ENCODE measurements around the gene TBX18.
A peak's percentile ranks its signal among the peaks of the same experiment; 100 is the strongest.

Gene TBX18

GRCh38 chr6:84653027-84653551, 111.3 kb downstream of the TBX18 start:
- Histone ChIP-seq H3K36me3 (ENCODE audit: low read depth) (no peaks in the 10 kb centered on the region), H3K4me1 (ENCODE audit: insufficient read depth, poor library complexity, severe bottlenecking) (peaks cover 29% of the 10 kb centered on the region), H3K27me3 (ENCODE audit: insufficient read depth, poor library complexity, severe bottlenecking) (no peaks in the 10 kb centered on the region), H3K27ac (ENCODE audit: poor library complexity, severe bottlenecking) (peak overlapping the region; percentile 87), H3K4me3 (ENCODE audit: severe bottlenecking) (no peak overlapping the region), H3K9me3 (ENCODE audit: severe bottlenecking) (no peaks in the 10 kb centered on the region)
- TF ChIP-seq CTCF (IDR thresholded peaks at IDR 0.05; ENCODE audit: poor library complexity, severe bottlenecking) = no peak
- ATAC-seq (ENCODE audit: low read depth) = no peak
- DNase-seq (ENCODE audit: low spot score) = no peak

- H3K4me3 ChIP-seq (ENCODE audit: severe bottlenecking) = no peak overlapping the region
- H3K4me1 ChIP-seq (ENCODE audit: insufficient read depth, poor library complexity, severe bottlenecking) = peaks cover 29% of the 10 kb centered on the region
- no peaks in the 10 kb centered on the region for H3K9me3 ChIP-seq (ENCODE audit: severe bottlenecking)
- H3K36me3 ChIP-seq (ENCODE audit: low read depth) = no peaks in the 10 kb centered on the region
- DNase-seq (ENCODE audit: low spot score) (no peak), ATAC-seq (ENCODE audit: low read depth) (peak; percentile 97)
- H3K27me3 ChIP-seq (ENCODE audit: insufficient read depth, poor library complexity, severe bottlenecking) = no peaks in the 10 kb centered on the region
- TF ChIP-seq CTCF (IDR thresholded peaks at IDR 0.05; ENCODE audit: poor library complexity, severe bottlenecking) = no peak
- peak overlapping the region; percentile 87 for H3K27ac ChIP-seq (ENCODE audit: poor library complexity, severe bottlenecking)
Measured at GRCh38 chr6:84652356-84653026, 111.9 kb downstream of the TBX18 start.

GRCh38 chr6:84651583-84651982, 112.8 kb downstream of the TBX18 start:
- Histone ChIP-seq H3K27ac (ENCODE audit: poor library complexity, severe bottlenecking) (peak overlapping the region; percentile 87), H3K9me3 (ENCODE audit: severe bottlenecking) (no peaks in the 10 kb centered on the region), H3K4me1 (ENCODE audit: insufficient read depth, poor library complexity, severe bottlenecking) (peaks cover 29% of the 10 kb centered on the region), H3K4me3 (ENCODE audit: severe bottlenecking) (no peak overlapping the region), H3K27me3 (ENCODE audit: insufficient read depth, poor library complexity, severe bottlenecking) (no peaks in the 10 kb centered on the region), H3K36me3 (ENCODE audit: low read depth) (no peaks in the 10 kb centered on the region)
- ATAC-seq (ENCODE audit: low read depth) (no peak), DNase-seq (ENCODE audit: low spot score) (no peak)
- TF ChIP-seq CTCF (IDR thresholded peaks at IDR 0.05; ENCODE audit: poor library complexity, severe bottlenecking) = no peak

GRCh38 chr6:84648444-84648843, 116.0 kb downstream of the TBX18 start:
- Histone ChIP-seq H3K36me3 (ENCODE audit: low read depth) (no peaks in the 10 kb centered on the region), H3K9me3 (ENCODE audit: severe bottlenecking) (no peaks in the 10 kb centered on the region), H3K27ac (ENCODE audit: poor library complexity, severe bottlenecking) (no peak overlapping the region), H3K4me3 (ENCODE audit: severe bottlenecking) (no peak overlapping the region), H3K4me1 (ENCODE audit: insufficient read depth, poor library complexity, severe bottlenecking) (peaks cover 53% of the 10 kb centered on the region), H3K27me3 (ENCODE audit: insufficient read depth, poor library complexity, severe bottlenecking) (no peaks in the 10 kb centered on the region)
- DNase-seq (ENCODE audit: low spot score) = no peak
- ATAC-seq (ENCODE audit: low read depth) = no peak
- no peak for TF ChIP-seq CTCF (IDR thresholded peaks at IDR 0.05; ENCODE audit: poor library complexity, severe bottlenecking)

Measured in RWPE2 (cell line).